Vagina (tissue), 2 donors: ENCODE measurements around the gene RAP2B. TPM values are rescaled to one million over a fixed set of nuclear protein-coding genes. Genes with fewer than 3 reads are reported as not detected.

Source experiments
- DNase-seq, 2 donors: peaks; one replicate each; pipeline ENCODE4 v3.0.0-alpha.2; 2017; ENCODE audit errors: extremely low spot score in 2 of 2
- H3K27ac ChIP-seq: fragments of 200-600 bp; sonication (generic); one replicate; pipeline ENCODE4 v1.5.1; 2019
- H3K27me3 ChIP-seq: fragments of 200-600 bp; sonication (generic); one replicate; pipeline ENCODE4 v1.5.1; 2019
- H3K36me3 ChIP-seq, 2 donors: fragments of 200-600 bp; sonication (generic); one replicate each; pipeline ENCODE4 v1.5.1; 2017 to 2019
- H3K4me1 ChIP-seq: fragments of 200-600 bp; sonication (generic); one replicate; pipeline ENCODE4 v1.5.1; 2019
- H3K4me3 ChIP-seq, 2 donors: fragments of 200-600 bp; sonication (generic); 1 replicate in 1 of 2; 2 replicates in 1 of 2; pipeline ENCODE4 v1.5.1; 2016 to 2019
- H3K9me3 ChIP-seq: fragments of 200-600 bp; sonication (generic); one replicate; pipeline ENCODE4 v1.5.1; 2019
- CTCF ChIP-seq, 3 experiments: fragments of 450-650 bp in 2 of 3; fragments of 200-600 bp in 1 of 3; sonication (generic) in 1 of 3; IDR thresholded peaks; one replicate each; pipeline ENCODE4 v1.5.1; 2017 to 2019; ENCODE audit warnings: antibody characterized with exemption in 3 of 3, mild to moderate bottlenecking in 2 of 3, moderate library complexity in 2 of 3
- POLR2A ChIP-seq, 2 donors: fragments of 450-650 bp; IDR thresholded peaks; one replicate each; pipeline ENCODE4 v1.6.1; 2017; ENCODE audit warnings: antibody characterized with exemption in 2 of 2, mild to moderate bottlenecking in 2 of 2, moderate library complexity in 2 of 2
- POLR2AphosphoS5 ChIP-seq, 2 donors: sonication (generic); formaldehyde crosslinking; IDR thresholded peaks; one replicate each; pipeline ENCODE4 v1.9.0; 2017; ENCODE audit warnings: antibody characterized with exemption in 2 of 2, mild to moderate bottlenecking in 2 of 2, low read depth in 1 of 2; ENCODE audit not compliant: insufficient read depth in 1 of 2
- intact Hi-C: fragments of 100-400 bp; cut with DNase I; formaldehyde crosslinking; loops from one replicate; pipeline ENCODE4 v1.15.1; 2023
- total RNA-seq: library from RNA; depleted of rRNA; stranded (reverse); fragments of >200 nt; gene quantifications from one replicate; pipeline ENCODE4 v1.2.3, GENCODE V29; 2016

Gene RAP2B
- total RNA-seq, 1 donor from 2014 or later, result 16.0 TPM

DNA sequence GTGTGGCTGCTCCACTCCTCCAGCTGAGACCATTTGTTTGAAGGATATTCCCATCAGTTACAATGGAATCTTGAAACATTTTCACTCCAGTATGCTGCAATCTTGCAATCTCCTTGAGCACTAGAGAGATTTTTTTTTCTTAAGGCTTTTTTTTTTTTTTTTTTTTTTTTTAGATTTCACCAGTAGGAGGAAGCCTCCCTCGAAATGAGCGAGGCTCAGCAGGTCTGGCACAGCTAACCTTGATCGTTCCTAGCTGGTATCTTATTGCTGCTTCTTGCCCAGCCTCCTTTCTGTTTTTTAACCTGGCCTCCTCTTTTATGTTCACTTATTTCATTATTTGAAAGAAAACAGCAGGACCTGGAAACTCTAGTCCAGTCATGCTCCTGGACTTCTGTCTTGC, 48.1 kb downstream of the RAP2B start:
- no peaks in the 10 kb centered on the region for H3K36me3 ChIP-seq
- TF ChIP-seq CTCF (IDR thresholded peaks at IDR 0.05) (no peak), POLR2A (IDR thresholded peaks at IDR 0.05) (no peak), POLR2AphosphoS5 (IDR thresholded peaks at IDR 0.05; ENCODE audit: insufficient read depth in 1 of 2, low read depth in 1 of 2) (no peak)
- DNase-seq, result no peak
- peaks cover 9% of the 10 kb centered on the region for H3K4me1 ChIP-seq
- no peak overlapping the region for H3K4me3 ChIP-seq
- intact Hi-C loops, result no loop called here
- no peak overlapping the region for H3K27ac ChIP-seq
- H3K27me3 ChIP-seq, result no peaks in the 10 kb centered on the region
- H3K9me3 ChIP-seq, result no peaks in the 10 kb centered on the region

DNA sequence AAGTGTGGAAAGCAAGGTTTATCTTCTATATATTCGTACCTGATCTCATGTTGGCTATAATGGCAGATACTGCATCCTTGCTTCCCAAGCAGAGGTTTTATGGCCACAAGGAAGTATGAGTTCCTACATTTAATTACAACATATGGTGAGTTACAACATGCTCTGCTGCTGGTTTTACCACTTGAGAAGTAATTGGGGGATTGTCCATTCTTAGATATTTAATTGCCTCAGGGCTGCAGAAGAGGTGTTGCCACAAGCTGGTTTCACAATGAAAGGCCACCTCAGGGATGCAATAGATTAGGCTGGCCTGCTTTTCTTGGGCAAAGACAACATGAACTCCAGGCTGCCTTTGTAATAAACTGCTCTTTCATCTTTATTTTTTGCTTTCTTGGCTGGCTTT, 48.6 kb downstream of the RAP2B start:
- Histone ChIP-seq H3K4me1 (peaks cover 11% of the 10 kb centered on the region), H3K36me3 (no peaks in the 10 kb centered on the region), H3K4me3 (no peak overlapping the region), H3K27me3 (no peaks in the 10 kb centered on the region), H3K9me3 (no peaks in the 10 kb centered on the region), H3K27ac (no peak overlapping the region)
- no peak for DNase-seq
- intact Hi-C loops, result no loop called here
- TF ChIP-seq POLR2A (IDR thresholded peaks at IDR 0.05), result no peak

GRCh38 chr3:153215497-153215896, 53.5 kb downstream of the RAP2B start:
- no peak for TF ChIP-seq POLR2A (IDR thresholded peaks at IDR 0.05)
- TF ChIP-seq CTCF (IDR thresholded peaks at IDR 0.05), result no peak
- no peak for DNase-seq
- H3K9me3 ChIP-seq, result no peaks in the 10 kb centered on the region
- H3K4me1 ChIP-seq, result peaks cover 12% of the 10 kb centered on the region
- intact Hi-C loops, result no loop called here
- H3K36me3 ChIP-seq, result no peaks in the 10 kb centered on the region
- no peaks in the 10 kb centered on the region for H3K27me3 ChIP-seq
- no peak overlapping the region for H3K4me3 ChIP-seq
- H3K27ac ChIP-seq, result no peak overlapping the region

GRCh38 chr3:153215966-153216365, 53.9 kb downstream of the RAP2B start:
- Histone ChIP-seq H3K4me1 (peaks cover 7% of the 10 kb centered on the region), H3K4me3 (no peak overlapping the region), H3K36me3 (no peaks in the 10 kb centered on the region), H3K9me3 (no peaks in the 10 kb centered on the region), H3K27me3 (no peaks in the 10 kb centered on the region), H3K27ac (no peak overlapping the region)
- no peak for DNase-seq
- intact Hi-C loops, result no loop called here
- TF ChIP-seq CTCF (IDR thresholded peaks at IDR 0.05) (no peak), POLR2A (IDR thresholded peaks at IDR 0.05) (no peak)

GRCh38 chr3:153216928-153217327, 54.9 kb downstream of the RAP2B start:
- no peak overlapping the region for H3K4me3 ChIP-seq
- no peaks in the 10 kb centered on the region for H3K27me3 ChIP-seq
- DNase-seq, result no peak
- no peaks in the 10 kb centered on the region for H3K9me3 ChIP-seq
- H3K4me1 ChIP-seq, result peaks cover 5% of the 10 kb centered on the region
- H3K36me3 ChIP-seq, result no peaks in the 10 kb centered on the region
- H3K27ac ChIP-seq, result no peak overlapping the region
- intact Hi-C loops, result no loop called here
- TF ChIP-seq CTCF (IDR thresholded peaks at IDR 0.05) (no peak), POLR2AphosphoS5 (IDR thresholded peaks at IDR 0.05; ENCODE audit: insufficient read depth in 1 of 2, low read depth in 1 of 2) (no peak), POLR2A (IDR thresholded peaks at IDR 0.05) (no peak)

- no peak for TF ChIP-seq CTCF (IDR thresholded peaks at IDR 0.05)
- TF ChIP-seq POLR2A (IDR thresholded peaks at IDR 0.05), result no peak
- TF ChIP-seq POLR2AphosphoS5 (IDR thresholded peaks at IDR 0.05; ENCODE audit: insufficient read depth in 1 of 2, low read depth in 1 of 2), result no peak
- intact Hi-C loops, result no loop called here
These were observed 57.1 kb downstream of the RAP2B start for GRCh38 chr3:153219146-153219545.

More at GRCh38 chr3:153219146-153219545, 57.1 kb downstream of the RAP2B start:
- H3K4me1 ChIP-seq, result peaks cover 5% of the 10 kb centered on the region
- H3K27ac ChIP-seq, result no peak overlapping the region
- no peaks in the 10 kb centered on the region for H3K27me3 ChIP-seq
- H3K4me3 ChIP-seq, result no peak overlapping the region
- H3K9me3 ChIP-seq, result no peaks in the 10 kb centered on the region
- no peaks in the 10 kb centered on the region for H3K36me3 ChIP-seq
- no peak for DNase-seq
